CD4-positive, alpha-beta T cell treated with Interleukin-15 for 1 hour (primary cell): Measurements from ENCODE around the gene ARHGAP10.
"Not testable (repeated sequence)": the region's sequence is repeated elsewhere in the genome, so short reads cannot be mapped to it uniquely, and the experiment has no call there.

Source experiments
- DNase-seq: peaks from one replicate; pipeline ENCODE4 v3.0.0-alpha.2; 2020

ARHGAP10 gene

DNA sequence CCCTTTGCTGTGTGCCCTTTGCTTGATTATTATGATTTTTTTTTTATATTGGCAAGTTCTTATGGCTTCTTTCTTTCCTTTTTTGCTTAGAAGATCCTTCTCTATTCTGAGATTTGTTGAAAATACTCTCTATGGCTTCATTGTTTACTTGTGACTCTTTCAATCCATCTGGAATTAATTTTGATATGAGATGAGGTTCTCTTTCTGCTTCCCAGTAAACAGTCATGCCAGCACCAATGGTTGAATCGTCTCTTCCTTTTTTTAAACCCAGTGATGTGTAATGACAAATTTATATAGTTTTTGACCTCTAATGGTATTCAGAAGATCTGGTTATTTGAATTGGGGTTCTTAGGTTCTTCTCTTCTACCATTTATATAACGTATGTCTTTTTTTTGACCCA lies 121.8 kb downstream of the ARHGAP10 start:
- no peak for DNase-seq

DNA sequence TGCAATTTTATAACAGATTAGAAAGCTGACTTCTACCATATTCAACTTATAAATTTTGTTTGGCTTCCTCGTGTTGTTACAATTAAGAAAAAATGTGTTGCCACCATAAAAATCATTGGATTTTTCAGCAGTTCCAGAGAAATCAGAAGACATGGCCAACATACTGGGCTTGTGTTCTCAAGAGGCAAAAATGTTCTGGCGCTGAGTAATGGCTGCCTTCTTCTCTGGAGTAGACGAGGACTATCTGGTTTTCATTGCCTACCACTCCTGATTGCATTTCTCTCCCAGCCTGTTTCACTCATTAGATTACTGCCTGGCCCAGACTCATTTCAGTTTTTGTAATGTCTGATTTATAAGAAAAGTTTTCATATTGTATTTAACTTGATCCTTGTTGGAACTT lies 122.3 kb downstream of the ARHGAP10 start:
- DNase-seq = no peak

DNA sequence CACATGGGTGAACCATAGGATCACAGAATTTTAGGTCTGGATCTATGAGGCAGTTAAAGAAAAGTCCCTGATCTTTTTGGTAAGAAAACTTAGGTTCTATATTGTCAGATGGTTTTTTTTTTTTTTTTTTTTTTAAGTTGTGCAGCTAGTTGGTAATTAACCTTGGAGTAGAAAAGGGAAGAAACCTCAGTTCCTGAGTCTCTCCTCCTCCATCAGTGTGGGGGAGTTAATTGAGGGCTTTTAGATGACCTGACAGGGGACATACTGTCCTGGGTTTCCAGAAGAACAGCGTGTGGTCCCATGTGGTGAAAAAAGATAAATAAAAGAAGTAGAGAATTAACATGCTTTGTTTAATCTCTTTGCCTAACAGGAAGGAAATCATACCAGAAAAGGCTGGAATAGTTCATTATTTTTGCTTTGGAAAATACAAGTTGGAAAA lies 123.7 kb downstream of the ARHGAP10 start:
- DNase-seq = no peak

DNA sequence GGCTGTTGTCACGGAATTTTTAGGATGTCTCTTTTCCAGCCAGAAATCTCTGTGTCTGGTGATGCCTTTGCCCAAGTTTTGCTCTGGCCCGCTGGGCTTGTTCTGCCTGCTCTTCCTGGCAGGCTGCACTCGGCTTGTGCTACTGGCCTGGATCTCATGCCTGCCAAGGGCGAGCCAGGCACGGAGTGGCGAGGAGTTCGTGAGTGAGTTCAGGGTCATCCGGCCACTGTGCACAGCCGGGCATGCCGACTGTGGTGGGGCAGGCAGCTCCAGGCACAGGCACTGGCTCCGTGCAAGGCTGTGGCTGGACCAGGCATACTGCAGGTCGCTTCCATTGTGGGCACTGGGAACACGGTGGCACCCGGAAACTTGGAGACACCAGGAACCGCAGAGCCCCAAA lies 129.1 kb downstream of the ARHGAP10 start:
- no peak for DNase-seq

DNA sequence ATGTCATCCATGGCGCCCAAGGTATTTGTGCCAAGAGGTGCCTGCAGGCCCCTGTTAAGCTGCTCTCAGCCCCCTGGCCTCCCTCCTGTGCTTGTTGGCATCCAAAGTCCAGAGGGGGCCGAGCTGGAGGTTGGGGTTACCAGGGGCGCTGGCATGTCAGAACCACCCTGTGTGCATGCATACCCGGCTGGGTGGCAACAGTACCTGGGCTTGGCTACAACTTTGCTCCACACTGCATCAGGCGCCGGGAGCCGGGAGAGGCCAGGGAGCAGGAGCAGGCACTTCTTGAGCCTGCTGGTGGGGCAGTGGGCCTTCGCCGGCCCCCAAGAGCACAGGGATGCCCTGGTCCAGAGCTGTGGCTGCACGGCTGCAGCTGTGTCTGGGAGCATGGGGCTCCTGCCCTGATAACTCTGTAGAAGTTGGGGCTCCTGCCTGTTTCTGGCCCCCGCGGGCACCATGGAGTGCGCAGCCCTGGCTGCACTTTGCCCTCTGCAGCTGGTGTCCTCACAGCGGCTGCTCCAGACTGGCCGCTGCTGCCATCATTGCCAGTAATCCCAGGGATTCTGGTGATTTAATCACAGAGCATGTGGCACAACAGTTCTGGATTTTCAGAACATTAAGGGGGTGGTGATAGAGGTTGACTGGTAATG lies 130.3 kb downstream of the ARHGAP10 start:
- no peak for DNase-seq

DNA sequence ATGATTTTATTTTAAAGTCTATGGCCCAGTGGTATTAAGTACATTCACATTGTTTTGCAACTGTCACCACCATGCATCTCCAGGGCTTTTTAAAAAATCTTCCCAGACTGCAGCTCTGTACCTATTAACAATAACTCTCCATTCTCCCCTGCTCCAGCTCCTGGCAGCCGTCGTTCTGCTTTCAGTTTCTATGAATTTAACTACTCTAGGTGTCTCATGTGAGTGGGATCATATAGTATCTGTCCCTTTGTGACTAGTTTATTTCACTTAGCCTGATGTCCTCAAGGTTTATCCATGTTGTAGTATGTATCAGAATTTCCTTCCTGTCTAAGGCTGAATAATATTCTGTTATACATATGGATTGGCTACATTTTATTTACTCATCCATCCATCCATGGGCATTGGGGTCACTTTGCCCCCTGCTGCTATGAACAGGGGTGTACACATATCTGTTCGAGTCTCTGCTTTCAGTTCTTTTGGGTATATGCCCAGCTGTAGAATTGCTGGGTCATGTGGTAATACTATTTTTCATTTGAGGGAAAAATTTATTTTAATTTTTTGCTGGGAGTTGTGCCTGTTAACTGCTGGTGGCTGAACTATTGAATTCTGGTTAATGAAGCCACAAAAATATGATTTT lies 131.3 kb downstream of the ARHGAP10 start:
- DNase-seq = no peak

DNA sequence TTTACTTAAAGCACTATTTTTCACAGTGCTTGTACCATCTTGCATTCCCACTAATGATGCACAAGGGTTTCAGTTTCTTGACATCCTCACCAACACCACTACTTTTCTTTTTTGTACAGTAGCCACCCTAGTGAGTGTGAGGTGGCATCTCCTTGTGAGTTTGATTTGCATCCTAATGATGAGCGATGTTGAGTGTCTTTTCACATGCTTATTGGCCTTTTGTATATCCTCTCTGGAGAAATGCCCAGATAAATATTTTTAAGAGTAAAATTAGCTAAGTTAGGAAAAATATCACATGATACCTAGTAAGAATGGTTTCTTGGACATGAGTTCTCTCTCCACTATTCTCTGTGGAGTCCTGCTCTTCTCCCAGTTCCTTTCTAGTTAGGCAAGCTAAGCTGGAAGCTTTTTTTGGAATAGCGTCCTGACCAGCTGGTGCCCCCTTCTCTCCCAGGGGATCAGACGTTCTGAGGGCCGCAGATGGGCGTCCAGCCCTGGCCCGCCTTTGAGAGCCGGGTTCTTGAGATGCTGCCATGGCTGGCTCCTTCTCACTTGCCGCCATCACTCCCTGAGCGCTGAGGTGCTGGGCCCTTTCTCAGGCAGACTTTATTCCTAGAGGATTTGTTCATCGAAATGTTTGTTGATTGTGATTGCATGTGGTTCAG lies 132.1 kb downstream of the ARHGAP10 start:
- DNase-seq = no peak

DNA sequence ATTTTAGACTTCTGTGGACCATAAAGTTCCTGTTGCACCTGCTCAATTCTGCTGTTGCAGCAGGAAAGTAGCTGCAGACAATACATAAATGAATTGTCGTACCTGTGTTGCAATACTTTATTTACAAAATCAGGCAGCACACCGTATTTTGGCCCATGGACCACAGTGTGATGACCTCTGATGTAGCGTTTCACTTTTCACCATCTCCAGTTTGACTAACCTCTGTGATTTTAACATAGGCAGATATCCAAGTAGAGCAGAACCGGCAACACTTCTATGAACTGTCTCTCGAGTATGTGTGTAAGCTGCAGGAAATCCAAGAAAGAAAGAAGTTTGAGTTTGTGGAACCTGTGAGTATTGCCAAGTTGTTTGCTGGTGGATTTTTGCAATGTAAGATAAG lies 132.7 kb downstream of the ARHGAP10 start:
- no peak for DNase-seq

DNA sequence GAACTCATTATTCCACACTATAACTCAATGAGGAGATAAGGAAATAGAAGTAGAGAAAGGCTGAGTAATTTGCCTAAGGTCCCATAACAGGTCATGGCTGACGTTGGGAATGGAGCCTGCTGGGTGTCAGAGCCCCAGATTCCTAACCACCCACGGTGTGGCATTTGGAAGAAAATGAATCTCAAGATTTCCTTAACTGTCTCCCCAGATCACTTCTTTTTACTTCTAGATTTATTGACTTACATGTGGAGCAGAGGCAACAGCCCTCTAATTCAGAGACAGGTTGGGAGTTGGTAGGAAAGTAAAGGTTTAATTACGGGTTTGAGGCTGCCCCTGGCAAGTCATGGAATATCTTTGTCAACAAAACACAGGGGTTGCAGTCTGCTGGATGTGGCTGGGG lies 134.0 kb downstream of the ARHGAP10 start:
- DNase-seq = no peak

DNA sequence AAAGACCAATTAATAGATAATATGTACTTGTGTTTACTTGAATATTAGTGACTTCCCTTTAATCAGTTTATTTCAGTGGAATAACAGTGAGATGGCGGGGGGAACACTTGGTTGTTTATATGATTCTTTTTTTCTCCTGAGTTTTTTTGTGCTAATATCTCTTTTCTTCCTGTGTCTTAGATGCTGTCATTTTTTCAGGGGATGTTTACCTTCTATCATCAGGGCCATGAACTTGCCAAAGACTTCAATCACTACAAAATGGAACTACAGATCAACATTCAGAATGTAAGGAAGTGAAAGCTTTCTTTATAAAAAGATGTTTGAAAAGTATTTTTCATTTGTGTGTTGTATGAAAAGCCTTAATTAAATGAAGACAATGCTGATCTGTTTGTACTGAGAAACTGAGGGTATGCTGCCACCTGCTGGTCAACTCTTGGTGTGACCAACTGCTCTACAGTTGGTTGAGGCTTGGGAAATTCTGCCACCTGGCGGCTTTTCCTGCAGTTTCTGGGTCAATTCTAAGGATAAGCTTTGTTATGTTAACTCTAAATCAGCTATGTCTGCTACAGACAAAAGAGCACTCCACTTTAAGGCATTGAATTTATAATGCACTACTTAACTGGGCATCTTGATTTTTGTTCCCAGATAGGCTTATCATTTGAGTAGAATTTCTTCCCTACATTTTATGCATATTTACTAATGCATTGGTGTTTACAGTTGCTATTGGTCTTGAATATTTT lies 134.8 kb downstream of the ARHGAP10 start:
- DNase-seq = peak; percentile 84

DNA sequence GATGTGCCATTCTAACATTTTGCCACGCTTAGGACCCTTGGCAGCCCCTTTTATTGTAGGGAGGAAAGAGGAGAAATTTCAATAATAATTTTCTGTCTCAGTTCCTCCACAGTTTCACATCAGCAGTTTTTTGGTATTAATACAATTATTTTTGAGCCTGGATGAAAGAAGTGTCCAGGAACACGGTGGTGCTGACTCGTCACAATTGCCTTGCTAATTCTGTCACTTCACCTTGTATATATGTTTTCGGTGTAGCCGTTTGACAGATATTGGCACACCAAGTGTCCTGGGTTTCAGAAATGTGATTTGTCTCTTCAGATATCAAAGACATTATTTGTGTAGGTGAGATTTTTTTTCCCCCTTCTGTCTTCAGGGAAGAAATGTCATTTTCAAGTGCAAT lies 142.2 kb downstream of the ARHGAP10 start:
- DNase-seq = no peak

DNA sequence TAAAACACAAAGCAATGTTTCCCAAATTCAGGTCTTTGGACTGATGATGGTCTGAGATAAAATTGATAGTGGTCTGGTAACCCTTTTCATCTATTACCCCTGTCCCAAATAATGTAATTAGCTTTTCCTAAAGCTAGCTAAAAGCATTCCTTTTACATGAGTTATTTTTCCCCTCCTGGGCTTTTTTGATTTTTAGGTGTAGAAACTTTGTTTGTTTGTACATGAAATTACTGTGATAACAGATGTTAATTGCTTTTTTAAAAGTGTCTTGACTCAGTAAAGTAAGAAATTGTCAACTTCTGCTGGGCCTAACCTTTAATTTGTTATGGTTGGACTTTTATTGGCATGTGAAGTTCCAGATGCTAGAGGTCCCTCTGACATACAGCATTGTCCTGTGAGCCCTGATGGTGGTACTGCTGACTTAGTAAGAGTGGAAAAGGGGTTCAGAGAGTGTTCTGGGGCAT lies 145.5 kb downstream of the ARHGAP10 start:
- no peak for DNase-seq

DNA sequence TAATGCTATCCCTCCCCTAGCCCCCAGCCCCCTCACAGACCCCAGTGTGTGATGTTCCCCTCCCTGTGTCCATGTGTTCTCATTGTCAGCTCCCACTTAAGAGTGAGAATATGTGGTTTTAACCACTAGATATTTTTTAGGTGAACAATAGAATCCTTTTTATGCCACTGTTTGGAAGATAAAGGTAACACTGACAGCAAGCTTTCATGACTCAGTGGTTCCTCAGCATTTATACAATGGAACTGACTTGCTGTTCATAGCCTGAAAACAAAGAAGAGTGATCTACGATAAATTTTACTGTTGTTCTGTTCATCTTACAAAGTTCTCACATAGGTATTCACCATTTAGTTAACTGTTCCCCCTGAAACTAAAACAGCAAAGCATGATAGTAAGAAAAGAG lies 147.8 kb downstream of the ARHGAP10 start:
- DNase-seq = no peak

DNA sequence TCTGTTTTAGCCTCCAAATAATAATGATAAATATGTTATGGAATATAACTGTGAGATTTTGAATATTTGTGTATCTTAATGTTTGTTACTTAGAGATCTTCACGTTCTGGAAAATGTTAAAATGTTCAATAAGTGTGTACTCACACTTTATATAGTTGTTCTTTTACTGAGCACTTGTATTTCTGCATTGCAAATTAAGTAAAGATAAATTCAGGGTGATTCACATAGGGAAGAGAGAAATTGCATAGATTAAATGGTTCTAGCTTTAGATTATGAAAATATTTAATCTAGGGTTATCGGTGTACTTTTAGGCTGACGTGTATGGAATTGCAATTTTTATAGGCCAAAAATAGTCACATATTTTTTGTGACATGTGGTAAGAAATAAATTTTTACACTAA lies 148.6 kb downstream of the ARHGAP10 start:
- DNase-seq = no peak

DNA sequence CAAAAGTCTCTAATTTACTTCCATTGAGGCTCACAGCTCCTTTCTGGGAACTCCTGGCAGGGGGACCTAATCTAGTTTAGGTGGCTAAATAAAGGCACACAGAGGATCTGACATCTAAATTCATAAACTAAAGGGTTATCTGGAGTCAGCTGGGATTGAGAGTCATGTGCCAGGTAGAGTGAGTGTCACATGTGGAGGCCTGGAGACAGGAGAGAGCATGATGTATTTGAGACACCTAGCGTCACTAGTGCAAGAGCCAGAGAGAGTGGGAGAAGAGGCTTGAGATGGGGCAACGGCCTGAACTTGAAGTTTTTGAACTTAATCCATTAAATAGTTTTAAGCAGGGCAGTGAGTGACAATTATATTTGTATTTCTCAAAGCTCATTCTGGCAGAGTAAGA lies 152.6 kb downstream of the ARHGAP10 start:
- DNase-seq = no peak

DNA sequence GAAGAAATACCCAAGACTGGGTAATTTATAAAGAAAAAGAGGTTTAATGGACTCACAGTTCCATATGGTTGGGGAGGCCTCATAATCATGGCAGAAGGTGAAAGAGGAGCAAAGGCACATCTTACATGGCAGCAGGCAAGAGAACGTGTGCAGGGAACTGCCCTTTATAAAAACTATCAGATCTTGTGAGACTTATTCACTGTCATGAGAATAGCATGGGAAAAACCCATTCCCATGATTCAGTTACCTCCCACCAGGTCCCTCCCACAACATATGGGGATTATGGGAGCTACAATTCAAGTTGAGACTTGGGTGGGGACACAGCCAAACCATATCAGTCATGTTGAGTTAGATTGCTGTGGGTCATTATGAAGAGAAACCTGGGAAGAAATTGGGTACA lies 153.3 kb downstream of the ARHGAP10 start:
- not testable (repeated sequence) for DNase-seq

DNA sequence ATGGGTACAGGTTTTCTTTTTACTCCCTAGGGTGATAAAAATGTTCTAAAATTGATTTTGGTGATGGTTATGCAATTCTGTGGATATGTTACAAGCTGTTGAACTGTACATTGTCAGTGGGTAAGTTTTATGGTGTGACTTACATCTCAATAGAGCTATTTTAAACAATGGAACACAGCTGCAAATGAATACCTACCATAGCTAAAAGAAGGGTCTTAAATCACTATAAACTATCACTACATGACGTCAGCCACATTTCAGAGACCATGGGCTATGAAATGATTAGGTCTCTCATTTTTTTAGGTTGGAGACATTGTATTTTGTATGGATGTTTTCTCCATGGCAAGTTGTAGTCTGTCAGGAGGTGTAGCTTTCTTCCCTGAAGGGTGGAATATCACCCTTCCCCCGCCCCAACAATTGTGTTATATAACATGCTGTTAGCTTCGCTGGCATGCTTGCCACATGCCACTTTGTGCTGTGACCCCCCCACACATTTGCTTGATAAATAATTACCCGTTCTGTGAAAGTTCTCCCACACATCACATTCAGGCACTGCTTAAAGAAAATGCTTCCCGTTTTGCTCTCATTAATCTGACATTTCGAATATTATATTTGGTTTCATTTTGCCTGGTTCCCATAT lies 159.7 kb downstream of the ARHGAP10 start:
- DNase-seq = no peak

DNA sequence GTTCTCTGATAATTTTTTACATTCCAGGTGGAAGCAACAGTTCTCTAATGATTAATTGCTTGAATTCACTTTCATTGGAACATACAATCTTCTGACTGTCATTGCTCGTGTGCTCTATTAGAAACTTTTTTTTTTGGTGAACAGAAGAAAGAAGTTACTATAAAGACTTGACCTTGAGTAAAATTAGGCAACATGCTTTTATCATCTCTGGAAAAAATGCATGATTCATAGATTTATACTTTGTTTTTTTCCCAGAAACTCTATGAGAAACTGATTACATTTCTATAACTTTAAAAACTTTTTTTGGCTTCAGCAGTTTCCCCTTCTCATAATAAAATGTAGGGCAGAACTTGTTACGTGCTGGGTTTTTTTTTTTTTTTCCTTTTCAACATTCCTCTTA lies 167.6 kb downstream of the ARHGAP10 start:
- DNase-seq = no peak

DNA sequence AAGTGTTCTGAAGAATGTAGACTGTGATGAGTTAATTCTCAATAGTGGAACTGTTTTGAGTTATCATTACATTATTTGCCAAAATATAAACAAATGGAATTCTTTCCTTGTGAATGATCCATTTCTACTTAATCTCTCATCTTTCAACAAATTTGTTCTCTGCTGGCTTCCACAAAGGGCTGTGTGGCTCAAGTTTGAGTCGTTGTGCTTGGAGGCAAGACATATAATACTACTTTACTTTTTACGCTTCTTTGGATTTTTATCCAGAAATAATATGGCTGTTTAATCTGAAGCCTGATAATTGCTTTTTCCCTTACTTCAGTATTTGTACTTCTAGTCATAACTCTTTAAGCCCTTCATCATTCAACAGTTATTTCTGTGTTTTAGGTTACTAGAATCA lies 169.5 kb downstream of the ARHGAP10 start:
- DNase-seq = no peak

DNA sequence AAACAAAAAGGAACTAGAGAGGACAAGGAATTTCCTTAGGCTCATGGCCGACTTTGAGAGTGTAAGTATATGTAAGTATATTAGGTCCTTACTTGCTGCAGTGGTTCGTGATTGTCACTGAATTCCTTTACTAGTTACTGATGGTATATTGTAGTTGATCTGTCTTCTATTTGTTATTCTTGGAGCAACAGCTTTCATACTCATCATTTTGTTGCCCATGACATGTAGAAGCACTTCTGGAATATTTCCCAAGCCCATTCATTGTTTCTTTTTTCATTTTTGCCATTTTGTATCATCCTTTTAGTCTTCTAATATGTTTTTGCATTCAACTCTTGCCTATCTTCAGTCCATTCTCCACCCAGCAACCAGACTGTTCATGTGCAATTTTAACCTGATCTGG lies 170.0 kb downstream of the ARHGAP10 start:
- no peak for DNase-seq

DNA sequence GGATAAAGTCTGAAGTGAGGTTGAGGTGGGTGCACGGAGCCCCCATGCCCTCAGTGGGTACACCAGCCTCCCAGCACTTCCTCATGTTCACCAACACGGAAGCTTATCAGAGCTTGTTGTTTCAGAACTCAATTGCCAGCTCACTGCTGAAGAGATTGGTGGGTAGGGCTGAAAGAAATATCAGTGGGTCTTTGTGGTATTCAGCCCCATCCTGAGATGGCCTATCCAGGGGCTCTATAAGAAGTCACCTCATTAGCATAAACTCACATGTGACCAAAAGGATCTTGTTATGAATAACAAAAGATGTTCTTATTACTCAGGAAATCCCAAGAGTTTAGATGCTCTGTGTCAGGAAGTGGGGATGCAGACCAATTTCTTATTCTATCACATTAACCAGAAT lies 177.3 kb downstream of the ARHGAP10 start:
- DNase-seq = no peak

DNA sequence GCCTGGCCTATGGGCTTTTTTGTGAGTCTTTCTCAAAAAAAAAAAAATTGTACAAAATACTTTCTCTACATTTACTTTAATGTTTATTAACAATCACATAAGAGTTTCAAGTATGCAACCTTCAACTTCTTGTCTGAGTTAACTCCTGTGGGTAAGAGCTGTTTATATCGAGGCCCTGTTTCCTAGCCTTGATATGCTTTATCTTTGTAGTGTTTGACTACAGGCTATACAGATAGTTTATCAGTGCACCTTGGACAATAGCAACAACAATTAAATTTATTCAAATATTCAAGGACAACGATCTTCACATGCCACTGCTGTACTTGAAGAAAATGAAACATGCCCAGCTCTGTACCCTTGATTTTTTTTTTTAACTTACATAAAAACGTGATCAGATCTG lies 178.4 kb downstream of the ARHGAP10 start:
- no peak for DNase-seq

DNA sequence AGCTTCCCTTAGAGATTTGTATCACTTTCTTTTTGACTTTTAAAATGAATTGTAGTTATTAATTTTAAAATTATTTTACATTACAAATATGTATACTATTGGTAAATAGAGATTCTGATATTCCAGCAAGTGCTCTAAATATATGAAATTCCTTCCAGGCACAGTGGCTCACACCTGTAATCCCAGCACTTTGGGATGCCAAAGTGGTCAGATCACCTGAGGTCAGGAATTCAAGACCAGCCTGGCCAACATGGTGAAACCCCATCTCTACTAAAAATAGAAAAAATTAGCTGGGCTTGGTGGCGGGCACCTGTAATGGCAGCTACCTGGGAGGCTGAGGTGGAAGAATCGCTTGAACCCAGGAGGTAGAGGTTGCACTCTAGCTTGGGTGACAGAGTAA lies 180.2 kb downstream of the ARHGAP10 start:
- not testable (repeated sequence) for DNase-seq
